ENCODE results near the gene MAPK12. TPM values are rescaled to one million over a fixed set of nuclear protein-coding genes. Genes with fewer than 3 reads are reported as not detected.

The MAPK12 gene
- total RNA-seq (2014; rRNA removed; shearing (Covaris generic); ENCODE audit: low replicate concordance) = 54.4 and 58.0 TPM in 2 replicates

DNA sequence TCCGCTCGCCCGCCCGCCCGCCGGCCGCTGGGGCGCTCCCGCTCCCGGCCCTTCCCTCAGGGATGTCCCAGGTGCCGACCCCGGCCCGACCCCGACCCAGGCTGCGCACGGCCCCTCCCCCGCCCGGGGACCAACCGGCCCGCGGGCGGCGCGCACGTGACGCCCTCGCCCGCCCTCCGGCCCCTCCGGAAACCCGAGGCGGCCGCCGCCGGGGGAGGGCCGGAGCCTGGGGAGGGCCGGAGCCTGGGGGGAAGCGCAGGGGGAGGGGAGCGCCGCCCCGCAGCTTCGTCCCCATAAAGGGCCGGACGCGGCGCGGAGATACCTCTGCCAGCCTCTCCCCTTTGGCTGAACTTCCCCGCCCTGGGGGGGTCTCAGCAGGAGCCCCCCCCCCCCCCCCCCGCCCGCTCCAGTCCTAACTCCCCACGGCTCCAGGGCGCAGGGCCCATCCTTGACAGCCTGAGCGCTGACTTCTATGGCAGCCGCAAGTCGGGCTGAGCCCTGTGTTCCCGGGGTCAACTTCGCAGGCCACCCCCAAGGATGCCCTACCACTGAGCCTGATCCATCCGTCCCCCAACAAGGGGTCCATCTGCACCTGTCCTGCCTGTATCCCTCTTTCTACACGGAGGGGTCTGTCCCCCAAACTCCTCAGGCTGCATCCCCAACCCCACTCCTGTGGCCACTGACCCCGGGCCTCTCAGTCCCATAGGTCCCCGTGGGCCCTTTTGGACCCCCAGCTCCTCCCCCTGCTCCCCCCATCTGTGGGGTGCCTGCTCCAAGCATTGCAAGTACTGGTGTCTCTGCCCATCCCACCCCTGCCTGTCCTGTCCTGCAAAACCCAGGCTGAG is at the start of gene MAPK12:
TSS of gene MAPK12 (minus strand) at position 69 of the 845 bp plus-strand sequence. CDS start 174 bp downstream, outside the sequence.
- no peaks in the 10 kb centered on the region for H3K9me3 ChIP-seq
- peak; percentile 64 for DNase-seq

DNA sequence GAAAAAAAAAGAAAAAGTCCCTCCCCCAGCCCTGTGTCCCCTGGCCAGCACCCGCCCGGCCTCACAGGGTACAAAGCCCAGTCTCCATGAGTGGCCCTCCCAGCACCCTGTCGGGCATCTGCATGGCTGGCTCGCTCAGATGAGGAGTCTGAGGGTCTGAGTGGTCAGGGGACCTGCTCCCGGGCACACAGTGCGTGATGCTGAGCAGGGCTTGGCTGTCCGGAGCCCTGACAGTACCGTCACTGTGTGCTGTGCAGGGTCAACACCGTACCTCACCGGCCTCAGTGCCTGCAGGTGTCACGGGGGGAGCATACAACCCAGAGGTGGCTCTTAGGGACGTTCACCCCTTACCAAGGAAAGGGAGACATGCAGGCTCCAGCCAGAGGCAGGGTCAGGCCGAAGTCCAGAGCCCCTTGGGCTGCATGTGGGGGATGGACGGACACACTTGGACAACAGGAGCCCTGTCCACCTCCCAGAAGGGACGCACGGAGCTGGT is 49.5 kb upstream of the MAPK12 start:
- peaks cover 3% of the 10 kb centered on the region for H3K36me3 ChIP-seq
- no peaks in the 10 kb centered on the region for H3K27me3 ChIP-seq
- no peak overlapping the region for H3K4me3 ChIP-seq
- no peak for DNase-seq
- no peaks in the 10 kb centered on the region for H3K9me3 ChIP-seq

More for the DNA sequence above, at the start of gene MAPK12:
- H3K4me3 ChIP-seq = peak within 1 kb of the TSS; percentile 75
- H3K36me3 ChIP-seq = peaks cover 12% of the 10 kb centered on the region
- no peaks in the 10 kb centered on the region for H3K27me3 ChIP-seq

DNA sequence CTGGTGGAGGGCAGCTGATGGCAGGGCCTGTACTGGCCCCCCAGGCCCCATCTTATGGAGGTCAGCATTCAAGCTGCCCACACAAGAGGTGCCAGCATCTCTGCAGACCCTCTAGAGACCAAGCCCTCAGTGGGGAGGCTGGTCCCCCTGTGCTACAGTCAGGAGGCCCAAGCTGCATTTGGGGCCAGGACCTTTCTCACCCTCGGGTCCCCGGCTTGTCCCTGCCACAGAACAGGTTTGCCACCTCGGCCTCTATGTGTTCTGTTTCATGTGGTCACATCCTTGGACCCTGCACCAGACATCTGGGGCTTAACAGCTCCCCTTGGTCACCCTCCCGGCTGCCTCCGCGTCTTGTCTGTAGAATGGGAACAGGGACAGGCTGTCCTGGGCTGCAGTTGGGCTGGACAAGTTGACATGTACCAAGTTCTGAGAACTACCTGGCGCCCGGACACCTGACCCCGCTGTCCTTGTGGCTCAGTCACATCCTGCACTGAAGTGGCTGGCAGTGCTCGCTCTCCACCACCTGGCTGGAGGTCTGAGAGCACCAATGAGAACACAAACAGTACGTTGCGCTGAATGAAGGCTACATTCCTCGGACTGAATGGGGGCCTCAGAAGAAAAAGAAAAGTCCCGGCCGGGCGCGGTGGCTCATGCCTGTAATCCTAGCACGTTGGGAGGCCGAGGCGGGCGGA is 48.7 kb upstream of the MAPK12 start:
- Histone ChIP-seq H3K4me3 (no peak overlapping the region), H3K36me3 (peaks cover 7% of the 10 kb centered on the region), H3K27me3 (no peaks in the 10 kb centered on the region), H3K9me3 (no peaks in the 10 kb centered on the region)
- no peak for DNase-seq

DNA sequence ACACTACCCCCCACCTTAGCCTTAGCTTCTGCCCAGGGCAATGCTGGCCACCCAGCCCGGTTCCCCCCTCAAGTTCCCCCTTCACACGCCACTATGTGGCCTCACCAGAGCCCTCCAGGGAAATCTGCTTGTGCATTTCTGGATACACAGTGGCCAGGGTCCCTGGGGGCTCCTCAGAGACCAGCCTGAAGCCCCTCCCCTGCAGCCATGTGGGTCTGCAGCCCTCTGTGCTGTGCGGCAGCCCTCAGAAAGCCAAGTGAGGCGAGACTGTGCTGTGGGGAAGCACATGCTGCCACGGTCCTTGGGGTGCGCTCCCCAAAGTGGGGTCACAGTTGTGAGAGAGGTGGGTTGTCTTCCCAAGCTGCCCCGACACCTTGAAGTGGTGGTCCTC is 48.1 kb upstream of the MAPK12 start:
- Histone ChIP-seq H3K36me3 (peaks cover 7% of the 10 kb centered on the region), H3K27me3 (no peaks in the 10 kb centered on the region), H3K9me3 (no peaks in the 10 kb centered on the region), H3K4me3 (no peak overlapping the region)
- no peak for DNase-seq

DNA sequence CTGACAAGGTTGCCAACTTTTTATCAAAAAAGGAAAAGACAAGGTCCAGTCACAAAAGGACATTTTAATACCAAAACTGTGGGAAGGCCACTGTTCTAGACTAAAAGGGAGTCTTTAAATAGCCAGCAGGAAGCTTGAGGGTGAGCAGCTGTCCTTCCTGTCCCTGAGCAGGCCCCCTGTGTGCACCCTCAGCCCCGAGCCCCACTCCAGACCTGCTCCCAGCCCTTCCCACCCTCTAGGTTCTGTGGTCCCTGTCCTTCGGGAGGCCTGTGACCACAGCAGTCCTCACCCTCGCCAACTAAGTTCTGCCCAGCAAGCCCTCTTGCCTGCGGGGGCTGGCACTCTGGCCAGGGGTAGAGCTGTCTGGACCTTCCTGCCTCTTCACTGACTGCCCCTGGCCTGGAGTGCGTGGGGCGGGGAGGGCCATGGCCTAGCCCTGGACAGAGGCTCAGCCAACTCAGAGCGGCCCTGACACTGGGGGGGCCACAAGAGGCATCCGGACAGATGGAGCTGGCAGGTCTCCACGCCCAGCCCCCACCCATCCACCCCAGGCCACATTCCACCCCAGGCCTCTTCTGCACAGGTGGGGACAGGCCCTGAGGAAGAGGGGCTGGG is 47.6 kb upstream of the MAPK12 start:
- DNase-seq = no peak
- Histone ChIP-seq H3K4me3 (no peak overlapping the region), H3K36me3 (peaks cover 9% of the 10 kb centered on the region), H3K27me3 (no peaks in the 10 kb centered on the region), H3K9me3 (no peaks in the 10 kb centered on the region)

DNA sequence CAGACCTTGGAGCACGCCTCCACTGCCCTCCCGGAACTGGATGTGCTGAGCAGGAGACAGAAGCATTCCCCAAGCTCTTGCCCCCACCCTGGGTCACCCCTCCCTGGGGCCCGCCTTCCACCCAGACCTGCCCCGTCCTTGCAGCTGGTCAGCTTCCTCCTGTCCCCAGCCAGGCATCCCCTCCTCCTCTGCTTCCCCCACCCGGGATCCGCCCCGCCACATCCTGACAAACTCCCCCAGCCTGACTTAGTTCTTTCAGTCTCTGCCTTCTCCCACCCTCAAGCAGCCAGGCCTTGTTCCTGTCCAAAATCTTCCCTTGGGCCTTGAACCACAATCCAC is 47.1 kb upstream of the MAPK12 start:
- DNase-seq = no peak

DNA sequence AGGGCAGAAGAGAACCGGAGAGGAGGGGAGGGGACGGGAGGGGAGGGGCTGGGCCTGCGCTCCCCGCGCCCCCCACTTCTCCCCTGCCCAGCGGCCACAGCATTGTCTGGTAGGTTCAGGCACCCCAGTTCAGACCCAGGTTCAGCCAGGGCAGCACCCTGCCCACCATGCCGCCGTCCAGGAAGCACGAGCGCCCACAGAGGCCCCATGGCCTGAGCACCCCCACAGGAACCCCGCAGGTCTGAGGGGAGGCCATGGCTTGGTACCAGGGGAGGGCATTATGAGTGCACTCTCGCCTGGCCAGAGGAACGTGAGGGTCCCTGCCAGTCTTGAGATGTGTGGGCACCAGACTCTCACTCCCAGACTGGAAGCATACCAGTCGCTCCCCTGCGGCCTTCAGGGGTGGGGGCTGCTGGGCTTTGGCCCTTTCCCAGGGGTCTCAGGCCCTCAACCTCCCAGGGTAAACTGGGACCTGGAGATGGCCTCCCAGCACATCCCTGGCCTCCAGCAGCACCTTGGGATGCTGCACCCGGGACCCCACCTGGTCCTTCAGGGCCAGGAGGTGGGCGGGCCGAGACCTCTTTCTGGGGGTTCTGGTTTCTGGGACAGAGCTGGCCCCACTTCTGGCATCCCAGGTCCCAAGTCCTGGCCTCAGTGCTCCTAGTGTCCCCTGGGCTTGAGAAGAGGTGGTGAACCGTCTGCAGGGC is 46.6 kb upstream of the MAPK12 start:
- Histone ChIP-seq H3K9me3 (no peaks in the 10 kb centered on the region), H3K27me3 (no peaks in the 10 kb centered on the region), H3K4me3 (no peak overlapping the region), H3K36me3 (peaks cover 20% of the 10 kb centered on the region)
- DNase-seq = no peak

More for the DNA sequence above, 47.1 kb upstream of the MAPK12 start:
- H3K27me3 ChIP-seq = no peaks in the 10 kb centered on the region
- no peak overlapping the region for H3K4me3 ChIP-seq
- peaks cover 15% of the 10 kb centered on the region for H3K36me3 ChIP-seq
- no peaks in the 10 kb centered on the region for H3K9me3 ChIP-seq

DNA sequence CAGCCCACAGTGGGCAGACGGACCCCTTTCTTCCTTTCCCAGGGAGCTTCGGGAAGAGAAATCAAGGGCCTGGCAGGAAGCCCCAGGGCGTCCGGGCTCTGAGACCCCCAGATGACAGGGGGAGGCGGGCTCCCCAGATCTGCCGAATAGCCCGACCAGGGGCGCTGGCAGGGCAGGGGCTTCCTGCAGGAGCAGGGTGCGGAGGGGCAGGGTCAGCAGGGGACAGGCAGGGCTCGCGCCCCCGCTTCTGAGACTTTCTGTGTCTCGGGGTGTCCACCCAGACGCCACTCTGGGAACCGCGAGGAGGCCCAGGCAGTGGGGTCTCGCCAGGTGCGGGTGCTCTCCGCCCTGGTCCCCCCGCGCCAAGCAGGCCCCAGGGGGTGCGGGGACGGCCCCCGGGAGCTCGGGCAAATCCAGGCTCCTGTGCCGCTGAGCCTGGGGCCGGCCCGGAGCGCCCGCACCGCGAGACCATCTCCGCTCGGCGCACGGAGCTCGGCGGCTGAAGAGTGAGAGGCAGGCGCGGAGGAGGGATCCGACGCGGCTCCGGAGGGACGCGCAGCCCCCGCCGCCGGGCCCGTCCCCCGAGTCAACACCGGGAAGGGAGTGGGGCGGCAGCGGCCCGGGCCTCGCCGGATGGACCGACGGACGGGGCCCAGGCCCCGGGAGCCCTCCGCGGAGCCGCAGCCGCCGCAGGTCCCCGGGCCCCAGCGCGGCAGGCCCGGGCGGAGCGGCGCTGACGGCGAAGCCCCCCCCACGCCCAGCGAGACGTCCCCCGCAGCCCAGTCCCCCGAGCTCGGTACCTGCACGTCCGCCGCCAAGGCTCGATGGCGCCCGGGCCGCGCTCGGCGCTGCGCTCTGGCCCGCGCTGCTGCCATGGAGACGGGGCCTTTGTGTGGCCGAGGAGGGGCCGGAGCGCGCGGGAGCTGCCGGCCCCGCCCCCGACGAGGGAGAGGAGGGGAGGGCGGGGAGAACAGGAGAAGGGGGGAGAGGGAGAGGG is 45.6 kb upstream of the MAPK12 start, which contains the start of gene PLXNB2:
TSS of gene PLXNB2 (minus strand) at position 894 of the 997 bp plus-strand sequence. CDS start 17,062 bp downstream, outside the sequence.
- peak; percentile 80 for DNase-seq

DNA sequence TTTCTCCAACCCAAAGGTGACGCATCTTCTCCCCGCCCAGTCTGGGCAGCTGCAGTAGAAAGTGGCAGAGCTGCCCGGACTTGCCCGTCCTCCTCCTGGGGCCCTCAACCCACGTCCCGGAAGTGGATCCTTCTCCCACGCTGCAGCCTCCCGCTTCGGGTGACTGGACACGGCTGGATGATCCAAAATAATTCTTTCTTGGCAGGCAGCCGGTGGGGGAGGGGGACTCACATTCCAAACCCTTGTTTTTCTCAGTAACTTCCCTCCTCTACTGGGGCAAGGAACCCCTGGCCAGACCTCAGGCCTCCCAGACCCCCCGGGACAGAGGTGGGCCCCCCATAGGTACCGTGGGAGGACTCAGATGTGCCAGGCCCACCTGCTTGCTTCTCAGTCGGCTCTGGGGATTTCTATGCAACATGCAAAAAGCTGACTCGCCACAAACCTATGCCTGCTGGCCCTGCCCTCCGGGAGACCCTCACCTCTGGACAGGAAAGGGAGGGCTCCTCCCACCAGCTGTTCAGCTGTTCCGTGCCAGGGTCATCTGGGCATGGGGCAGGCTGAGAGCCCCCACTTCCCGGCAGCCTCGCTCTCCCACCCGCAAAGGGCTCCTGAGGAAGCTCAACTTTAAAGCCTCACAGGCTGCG is 44.6 kb upstream of the MAPK12 start:
- no peaks in the 10 kb centered on the region for H3K9me3 ChIP-seq
- no peaks in the 10 kb centered on the region for H3K27me3 ChIP-seq
- peak overlapping the region; percentile 88 for H3K4me3 ChIP-seq
- H3K36me3 ChIP-seq = peaks cover 32% of the 10 kb centered on the region
- peak; percentile 99 for DNase-seq

More for the DNA sequence above, 45.6 kb upstream of the MAPK12 start, which contains the start of gene PLXNB2:
- no peaks in the 10 kb centered on the region for H3K9me3 ChIP-seq
- peaks cover 24% of the 10 kb centered on the region for H3K36me3 ChIP-seq
- H3K4me3 ChIP-seq = peak within 1 kb of the TSS; percentile 88
- no peaks in the 10 kb centered on the region for H3K27me3 ChIP-seq

DNA sequence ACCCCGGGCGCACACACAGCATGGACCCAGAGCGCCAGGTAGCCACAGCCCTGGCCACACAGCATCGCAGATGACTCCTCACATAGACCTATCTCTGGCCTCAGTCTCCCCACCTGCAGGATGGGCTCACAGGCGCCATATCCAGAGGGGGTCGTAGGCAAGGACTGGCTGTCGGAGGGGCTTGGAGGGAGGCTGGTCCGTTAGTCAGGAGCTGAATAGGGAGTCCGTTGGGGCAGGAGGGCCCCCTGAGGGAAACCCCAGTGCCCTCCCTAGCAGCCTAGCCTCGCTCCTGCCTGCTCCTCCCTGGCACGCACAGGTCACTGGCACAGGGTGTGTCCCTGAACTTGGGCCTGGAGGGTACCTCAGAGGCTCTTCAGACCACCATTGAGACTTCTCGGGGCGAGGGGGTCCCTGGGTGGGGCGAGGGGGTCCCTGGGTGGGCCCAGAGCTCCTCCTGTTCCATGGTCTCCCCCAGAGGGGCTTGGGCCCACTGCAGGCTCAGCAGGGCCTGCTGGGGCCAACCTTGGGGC is 44.0 kb upstream of the MAPK12 start:
- Histone ChIP-seq H3K4me3 (peak overlapping the region; percentile 88), H3K9me3 (no peaks in the 10 kb centered on the region), H3K36me3 (peaks cover 34% of the 10 kb centered on the region), H3K27me3 (no peaks in the 10 kb centered on the region)
- no peak for DNase-seq

DNA sequence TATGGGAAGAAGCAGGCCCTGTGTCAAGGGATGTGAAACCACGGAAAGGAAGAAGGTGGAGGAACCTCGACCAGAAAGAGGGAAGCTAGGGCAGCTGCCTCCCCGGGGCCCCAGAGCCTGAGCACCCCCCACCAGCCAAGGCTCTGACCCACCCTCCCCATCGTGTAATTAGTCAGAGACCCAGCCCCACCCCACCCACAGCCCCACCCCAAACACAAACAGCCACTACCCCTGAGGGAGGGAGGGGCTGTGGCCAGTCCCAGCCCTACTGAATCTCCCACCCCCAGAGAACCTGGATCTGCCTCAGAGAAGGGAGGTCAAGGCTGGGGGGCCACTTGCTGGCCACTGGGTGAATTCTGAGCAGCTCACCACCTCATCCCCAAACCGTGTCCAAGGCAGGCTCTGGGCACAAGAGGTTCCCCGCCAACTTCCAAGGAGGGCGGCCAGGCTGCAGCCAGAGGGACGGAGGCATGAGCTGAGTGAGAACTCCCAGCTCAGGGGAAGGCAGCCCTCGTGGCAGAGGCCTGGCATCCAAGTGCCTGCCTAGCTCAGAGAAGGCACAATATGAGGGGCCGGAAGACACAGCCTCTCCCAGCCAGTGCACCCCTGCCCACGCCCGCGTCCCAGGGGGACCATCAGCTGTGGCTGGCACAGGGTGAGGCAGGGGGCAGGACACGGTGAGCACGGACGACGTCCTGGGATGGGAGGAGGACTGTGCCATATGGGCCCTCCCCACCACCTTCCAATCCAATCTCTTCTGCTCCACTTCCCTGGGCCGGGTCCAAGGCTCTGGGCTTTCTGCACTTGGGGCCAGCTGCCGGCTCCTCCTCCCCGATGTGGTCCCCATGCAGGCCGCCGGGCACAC is 43.3 kb upstream of the MAPK12 start:
- no peaks in the 10 kb centered on the region for H3K27me3 ChIP-seq
- H3K9me3 ChIP-seq = no peaks in the 10 kb centered on the region
- peaks cover 34% of the 10 kb centered on the region for H3K36me3 ChIP-seq
- H3K4me3 ChIP-seq = peak overlapping the region; percentile 88
- DNase-seq = peak; percentile 95

DNA sequence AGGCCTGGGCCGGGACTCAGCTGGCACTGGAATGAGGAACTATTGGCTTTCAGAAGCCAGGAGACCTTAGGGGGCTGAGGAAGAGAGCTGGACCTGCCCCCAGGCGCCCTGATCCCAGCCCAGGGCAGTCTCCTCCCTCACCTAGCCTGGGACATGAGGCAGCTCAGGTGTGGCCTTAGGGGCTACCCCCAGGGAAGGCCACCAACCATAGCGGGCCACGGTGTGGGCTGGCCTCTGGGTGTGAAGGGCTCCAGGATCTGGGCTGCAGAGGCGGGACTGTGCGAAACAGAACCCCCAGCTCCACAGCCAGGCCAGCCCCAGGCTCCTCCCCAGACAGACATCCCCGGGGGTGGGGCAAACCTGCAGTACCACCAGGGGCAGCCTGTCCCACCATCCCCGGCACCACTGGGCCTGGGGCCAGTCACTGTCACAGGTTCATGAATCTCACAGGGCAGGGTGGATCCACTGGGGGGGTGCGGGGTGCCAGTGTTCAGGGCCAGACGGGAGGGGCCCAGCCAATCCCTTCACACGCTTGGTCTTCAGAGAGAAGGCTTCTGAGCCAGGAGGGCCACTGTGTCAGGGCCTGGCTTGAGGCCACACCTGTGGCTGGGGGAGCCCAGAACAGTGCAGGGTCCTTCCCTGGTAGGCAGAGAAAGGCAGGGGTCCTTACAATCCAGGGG is 42.5 kb upstream of the MAPK12 start:
- Histone ChIP-seq H3K4me3 (peak overlapping the region; percentile 25), H3K36me3 (peaks cover 34% of the 10 kb centered on the region), H3K27me3 (no peaks in the 10 kb centered on the region), H3K9me3 (no peaks in the 10 kb centered on the region)
- DNase-seq = peak; percentile 78

DNA sequence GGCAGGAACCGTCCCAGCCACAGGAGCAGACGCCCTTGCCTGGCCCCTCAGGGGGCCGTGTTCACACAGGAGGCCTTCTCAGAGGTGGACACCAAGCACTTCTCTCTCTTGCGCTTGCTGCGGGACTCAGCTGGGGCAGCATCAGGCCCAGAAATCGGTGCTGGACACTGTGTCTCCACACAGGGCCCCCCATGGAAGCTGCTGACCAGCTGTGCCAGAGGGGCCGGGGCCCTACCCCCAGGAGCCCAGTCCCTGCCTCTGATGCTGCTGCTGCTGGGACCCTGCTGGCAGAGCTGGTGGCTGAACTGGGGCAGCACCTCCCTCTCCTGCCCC is 42.0 kb upstream of the MAPK12 start:
- no peak for DNase-seq
- no peaks in the 10 kb centered on the region for H3K9me3 ChIP-seq
- no peak overlapping the region for H3K4me3 ChIP-seq
- no peaks in the 10 kb centered on the region for H3K27me3 ChIP-seq
- peaks cover 36% of the 10 kb centered on the region for H3K36me3 ChIP-seq

DNA sequence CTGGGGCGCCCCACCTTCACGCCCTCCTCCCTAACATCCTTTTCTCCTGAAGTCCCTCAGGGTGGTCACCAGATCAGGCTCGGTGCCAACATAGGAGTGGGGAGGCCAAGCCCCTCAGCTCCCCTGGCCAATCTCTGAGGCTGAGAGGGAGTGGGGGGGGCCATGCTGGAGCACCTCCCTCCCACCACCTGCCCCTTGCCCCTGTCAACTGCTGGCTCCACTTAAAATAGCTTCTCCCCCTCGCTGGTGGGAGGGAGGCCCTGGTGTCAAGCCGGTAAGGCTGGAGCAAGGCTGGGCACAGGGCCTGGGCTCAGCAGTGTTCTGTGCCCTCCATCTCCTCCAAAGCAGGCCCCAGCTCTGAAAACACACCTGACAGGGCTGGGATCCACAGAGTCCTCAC is 41.1 kb upstream of the MAPK12 start:
- DNase-seq = no peak
- peaks cover 36% of the 10 kb centered on the region for H3K36me3 ChIP-seq
- no peaks in the 10 kb centered on the region for H3K27me3 ChIP-seq
- no peak overlapping the region for H3K4me3 ChIP-seq
- no peaks in the 10 kb centered on the region for H3K9me3 ChIP-seq

All from MG63 (cell line).